Natural killer cell (primary cell): ENCODE data around the gene CALN1. TPM values are rescaled to one million over a fixed set of nuclear protein-coding genes. Genes with fewer than 3 reads are reported as not detected.
"Not testable (repeated sequence)": the region's sequence is repeated elsewhere in the genome, so short reads cannot be mapped to it uniquely, and the experiment has no call there.

Experiments used
- ATAC-seq, 3 donors: fragments of 150-1000 bp in 2 of 3; fragments of 200-7000 bp in 1 of 3; cut with Tn5 transposase; 1 replicate in 1 of 3; 2 replicates in 2 of 3; pipeline ENCODE4 v1.10.0; 2021; ENCODE audit warnings: mild to moderate bottlenecking in 2 of 3, moderate library complexity in 2 of 3
- DNase-seq, 2 donors: peaks; one replicate each; pipeline versions ENCODE4 v3.0.0 to v3.0.0-alpha.2; 2013 to 2021; ENCODE audit warnings: mixed read lengths in 1 of 2
- H3K27ac ChIP-seq: one replicate; pipeline ENCODE4 v1.5.1; 2013; ENCODE audit warnings: mild to moderate bottlenecking, low read length
- H3K27me3 ChIP-seq: one replicate; pipeline ENCODE4 v1.6.1; 2013; ENCODE audit warnings: low read length; ENCODE audit not compliant: control insufficient read depth, insufficient read depth
- H3K36me3 ChIP-seq: one replicate; pipeline ENCODE4 v1.6.1; 2013; ENCODE audit warnings: low read length; ENCODE audit not compliant: control insufficient read depth, insufficient read depth
- H3K4me1 ChIP-seq: one replicate; pipeline ENCODE4 v1.6.1; 2013; ENCODE audit warnings: low read length; ENCODE audit not compliant: control insufficient read depth, insufficient read depth
- H3K4me3 ChIP-seq: one replicate; pipeline ENCODE4 v1.5.1; 2013; ENCODE audit warnings: low read length
- H3K9me3 ChIP-seq: one replicate; pipeline ENCODE4 v1.6.1; 2013; ENCODE audit warnings: low read length; ENCODE audit not compliant: control insufficient read depth, insufficient read depth
- H3K27ac Mint-ChIP-seq, 2 donors: one replicate each; pipeline ENCODE4 v1.8.0; 2022; ENCODE audit warnings: mild to moderate bottlenecking in 2 of 2, mixed read lengths in 2 of 2, moderate library complexity in 1 of 2
- H3K27me3 Mint-ChIP-seq, 2 donors: one replicate each; pipeline ENCODE4 v1.8.0; 2022; ENCODE audit warnings: low read depth in 2 of 2, mixed read lengths in 2 of 2
- H3K36me3 Mint-ChIP-seq: one replicate; pipeline ENCODE4 v1.8.0; 2022; ENCODE audit warnings: mixed read lengths
- H3K4me1 Mint-ChIP-seq, 2 donors: one replicate each; pipeline ENCODE4 v1.8.0; 2022; ENCODE audit warnings: mixed read lengths in 2 of 2
- H3K4me3 Mint-ChIP-seq: one replicate; pipeline ENCODE4 v1.8.0; 2022; ENCODE audit warnings: mild to moderate bottlenecking, moderate library complexity, mixed read lengths
- H3K9me3 Mint-ChIP-seq, 2 donors: one replicate each; pipeline ENCODE4 v1.8.0; 2022; ENCODE audit warnings: mixed read lengths in 2 of 2
- WGBS: methylation state at CpG from one replicate; pipeline ENCODE4 v1.1.7; 2013; ENCODE audit warnings: missing lambda C conversion rate; ENCODE audit not compliant: insufficient coverage; 5-methylcytosine and 5-hydroxymethylcytosine counted together
- intact Hi-C: fragments of 100-400 bp; cut with micrococcal nuclease; formaldehyde crosslinking; loops from one replicate; pipeline ENCODE4 v1.14.2; 2022
- total RNA-seq, 4 donors: library from RNA; stranded (reverse); fragments of 120-200 nt in 1 of 4; gene quantifications; one replicate each; pipeline versions ENCODE4 v1.2.3 to v1.2.4, GENCODE V29; 2013 to 2022
- TF ChIP-seq, protein P1 (sequence below): fragments of 200-600 bp; IDR thresholded peaks from one replicate; pipeline ENCODE4 v1.8.0; 2022; ENCODE audit warnings: antibody characterized with exemption

CALN1 gene
- total RNA-seq, 3 donors from 2014 or later (not counting 1 experiment from before 2014, with no cell fraction given), result 0.18 TPM; not detected in 2

- no peaks in the 10 kb centered on the region for H3K27me3 ChIP-seq
- H3K4me3 ChIP-seq, result no peak overlapping the region
- TF ChIP-seq, protein P1, sequence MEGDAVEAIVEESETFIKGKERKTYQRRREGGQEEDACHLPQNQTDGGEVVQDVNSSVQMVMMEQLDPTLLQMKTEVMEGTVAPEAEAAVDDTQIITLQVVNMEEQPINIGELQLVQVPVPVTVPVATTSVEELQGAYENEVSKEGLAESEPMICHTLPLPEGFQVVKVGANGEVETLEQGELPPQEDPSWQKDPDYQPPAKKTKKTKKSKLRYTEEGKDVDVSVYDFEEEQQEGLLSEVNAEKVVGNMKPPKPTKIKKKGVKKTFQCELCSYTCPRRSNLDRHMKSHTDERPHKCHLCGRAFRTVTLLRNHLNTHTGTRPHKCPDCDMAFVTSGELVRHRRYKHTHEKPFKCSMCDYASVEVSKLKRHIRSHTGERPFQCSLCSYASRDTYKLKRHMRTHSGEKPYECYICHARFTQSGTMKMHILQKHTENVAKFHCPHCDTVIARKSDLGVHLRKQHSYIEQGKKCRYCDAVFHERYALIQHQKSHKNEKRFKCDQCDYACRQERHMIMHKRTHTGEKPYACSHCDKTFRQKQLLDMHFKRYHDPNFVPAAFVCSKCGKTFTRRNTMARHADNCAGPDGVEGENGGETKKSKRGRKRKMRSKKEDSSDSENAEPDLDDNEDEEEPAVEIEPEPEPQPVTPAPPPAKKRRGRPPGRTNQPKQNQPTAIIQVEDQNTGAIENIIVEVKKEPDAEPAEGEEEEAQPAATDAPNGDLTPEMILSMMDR, result no peak
- Mint-ChIP-seq H3K4me1 (no peaks in the 10 kb centered on the region), H3K27ac (no peak overlapping the region), H3K27me3 (no peaks in the 10 kb centered on the region), H3K4me3 (no peak overlapping the region), H3K36me3 (peaks cover 11% of the 10 kb centered on the region), H3K9me3 (peaks cover 0 to 11% of the 10 kb centered on the region in 2 donors)
- no peaks in the 10 kb centered on the region for H3K36me3 ChIP-seq
- ATAC-seq (no peak), DNase-seq (no peak)
- H3K4me1 ChIP-seq, result no peaks in the 10 kb centered on the region
- no peak overlapping the region for H3K27ac ChIP-seq
- intact Hi-C loops, result no loop called here
- H3K9me3 ChIP-seq, result peaks cover 6% of the 10 kb centered on the region
Observed at GRCh38 chr7:72072901-72073300, 339.2 kb downstream of the CALN1 start.

- H3K4me3 Mint-ChIP-seq, result no peak overlapping the region
- H3K9me3 ChIP-seq, result peaks cover 2% of the 10 kb centered on the region
- H3K36me3 ChIP-seq, result no peaks in the 10 kb centered on the region
- H3K4me3 ChIP-seq, result no peak overlapping the region
- H3K4me1 ChIP-seq, result no peaks in the 10 kb centered on the region
- H3K9me3 Mint-ChIP-seq, result peaks cover 2 to 9% of the 10 kb centered on the region in 2 donors
- no peaks in the 10 kb centered on the region for H3K4me1 Mint-ChIP-seq
- ATAC-seq (no peak), DNase-seq (no peak)
- no peak overlapping the region for H3K27ac Mint-ChIP-seq
- H3K36me3 Mint-ChIP-seq, result peaks cover 11% of the 10 kb centered on the region
- intact Hi-C loops, result no loop called here
- TF ChIP-seq, protein P1, result no peak
- H3K27ac ChIP-seq, result no peak overlapping the region
- no peaks in the 10 kb centered on the region for H3K27me3 Mint-ChIP-seq
- no peaks in the 10 kb centered on the region for H3K27me3 ChIP-seq
Observed at GRCh38 chr7:72069263-72069662, 342.9 kb downstream of the CALN1 start.

GRCh38 chr7:72065764-72066163, 346.4 kb downstream of the CALN1 start:
- ATAC-seq, H3K4me3 ChIP-seq, H3K27ac ChIP-seq, H3K36me3 Mint-ChIP-seq, H3K4me3 Mint-ChIP-seq, H3K27me3 Mint-ChIP-seq, H3K4me1 Mint-ChIP-seq, H3K27ac Mint-ChIP-seq, intact Hi-C loops, H3K4me1 ChIP-seq, DNase-seq, H3K9me3 Mint-ChIP-seq, H3K9me3 ChIP-seq, H3K27me3 ChIP-seq, H3K36me3 ChIP-seq: not testable (repeated sequence)
- 73% methylated on average over 1 of the region's 1 CpG for WGBS

DNA sequence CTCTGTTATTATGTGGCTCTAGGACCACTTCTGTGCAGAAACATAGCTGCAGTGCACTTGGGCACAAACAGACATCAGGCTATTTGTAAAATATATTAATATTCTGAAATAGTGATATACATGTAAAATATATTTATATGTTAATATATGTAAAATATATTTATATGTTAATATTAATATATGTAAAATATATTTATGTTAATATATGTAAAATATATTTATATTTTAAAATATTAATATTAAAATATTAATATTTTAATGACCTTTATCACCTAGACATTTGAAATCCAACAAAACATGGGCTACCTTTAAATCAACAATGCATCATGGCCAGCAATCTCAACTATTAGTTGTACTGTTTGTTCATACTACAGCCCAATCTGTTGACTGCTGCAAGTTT, 347.2 kb downstream of the CALN1 start:
- Histone ChIP-seq H3K27ac (no peak overlapping the region), H3K27me3 (no peaks in the 10 kb centered on the region), H3K4me3 (no peak overlapping the region), H3K9me3 (peaks cover 2% of the 10 kb centered on the region), H3K4me1 (no peaks in the 10 kb centered on the region), H3K36me3 (no peaks in the 10 kb centered on the region)
- no peak overlapping the region for H3K4me3 Mint-ChIP-seq
- intact Hi-C loops, result no loop called here
- no peak overlapping the region for H3K27ac Mint-ChIP-seq
- TF ChIP-seq, protein P1, result no peak
- no peaks in the 10 kb centered on the region for H3K36me3 Mint-ChIP-seq
- ATAC-seq (no peak), DNase-seq (no peak)
- H3K4me1 Mint-ChIP-seq, result no peaks in the 10 kb centered on the region
- peaks cover 2 to 3% of the 10 kb centered on the region in 2 donors for H3K9me3 Mint-ChIP-seq
- H3K27me3 Mint-ChIP-seq, result no peaks in the 10 kb centered on the region
